Measurements from ENCODE around the gene FANCD2OS.
A peak's percentile ranks its signal among the peaks of the same experiment; 100 is the strongest.

Gene FANCD2OS

GRCh38 chr3:10119376-10119775, 11.3 kb upstream of the FANCD2OS start:
- Histone ChIP-seq H3K27me3 (ENCODE audit: insufficient read depth, poor library complexity, severe bottlenecking) (no peaks in the 10 kb centered on the region), H3K4me3 (replicated peaks; ENCODE audit: insufficient read depth, low read length) (no peak overlapping the region), H3K27ac (replicated peaks) (no peak overlapping the region)
- TF ChIP-seq SPI1 (IDR thresholded peaks at IDR 0.05; ENCODE audit: borderline replicate concordance, low read depth), result no peak
- no peak for TF ChIP-seq POLR2AphosphoS5 (IDR thresholded peaks at IDR 0.05; ENCODE audit: low read depth)
- TF ChIP-seq GABPA (IDR thresholded peaks at IDR 0.05; ENCODE audit: low read depth), result no peak
- TF ChIP-seq CTCF (IDR thresholded peaks at IDR 0.05; ENCODE audit: insufficient read depth, low read length), result no peak
- no peak for TF ChIP-seq REST (IDR thresholded peaks at IDR 0.05; ENCODE audit: insufficient replicate concordance, low read depth)
- no peak for DNase-seq (ENCODE audit: low read depth in 1 of 2, low spot score in 1 of 2)

- no peaks in the 10 kb centered on the region for H3K27me3 ChIP-seq (ENCODE audit: insufficient read depth, poor library complexity, severe bottlenecking)
- DNase-seq (ENCODE audit: low read depth in 1 of 2, low spot score in 1 of 2), result no peak
- H3K27ac ChIP-seq (replicated peaks), result no peak overlapping the region
- 0 out of 2 replicates have a peak overlapping the region, but pooled peaks have one; percentile 94 for H3K4me3 ChIP-seq (replicated peaks; ENCODE audit: insufficient read depth, low read length)
- no peak for TF ChIP-seq POLR2AphosphoS5 (IDR thresholded peaks at IDR 0.05; ENCODE audit: low read depth)
- no peak for TF ChIP-seq CTCF (IDR thresholded peaks at IDR 0.05; ENCODE audit: insufficient read depth, low read length)
- no peak for TF ChIP-seq GABPA (IDR thresholded peaks at IDR 0.05; ENCODE audit: low read depth)
- no peak for TF ChIP-seq SPI1 (IDR thresholded peaks at IDR 0.05; ENCODE audit: borderline replicate concordance, low read depth)
- no peak for TF ChIP-seq REST (IDR thresholded peaks at IDR 0.05; ENCODE audit: insufficient replicate concordance, low read depth)
Observed at GRCh38 chr3:10116928-10117327, 8.9 kb upstream of the FANCD2OS start.

GRCh38 chr3:10116138-10116460, 8.0 kb upstream of the FANCD2OS start:
- Histone ChIP-seq H3K4me3 (replicated peaks; ENCODE audit: insufficient read depth, low read length) (peak overlapping the region; percentile 94), H3K27ac (replicated peaks) (peak overlapping the region; percentile 81), H3K27me3 (ENCODE audit: insufficient read depth, poor library complexity, severe bottlenecking) (no peaks in the 10 kb centered on the region)
- DNase-seq (ENCODE audit: low read depth in 1 of 2, low spot score in 1 of 2), result peak; percentile 30 to 48
- no peak for TF ChIP-seq GABPA (IDR thresholded peaks at IDR 0.05; ENCODE audit: low read depth)
- no peak for TF ChIP-seq CTCF (IDR thresholded peaks at IDR 0.05; ENCODE audit: insufficient read depth, low read length)

- TF ChIP-seq SPI1 (IDR thresholded peaks at IDR 0.05; ENCODE audit: borderline replicate concordance, low read depth), result peak; percentile 81; the same call in 1 of the 2 replicates
- TF ChIP-seq POLR2AphosphoS5 (IDR thresholded peaks at IDR 0.05; ENCODE audit: low read depth), result peak; percentile 97
- TF ChIP-seq CTCF (IDR thresholded peaks at IDR 0.05; ENCODE audit: insufficient read depth, low read length), result no peak
- no peak for TF ChIP-seq GABPA (IDR thresholded peaks at IDR 0.05; ENCODE audit: low read depth)
- TF ChIP-seq REST (IDR thresholded peaks at IDR 0.05; ENCODE audit: insufficient replicate concordance, low read depth), result peak; percentile 63
- H3K27ac ChIP-seq (replicated peaks), result peak within 1 kb of the TSS; percentile 81
Observed at GRCh38 chr3:10115326-10116137, 7.5 kb upstream of the FANCD2OS start, which contains the start of gene BRK1. Gene BRK1 (plus strand): TSS chr3:10115675. CDS start chr3:10115702, 27 bp downstream.

More at GRCh38 chr3:10115326-10116137, 7.5 kb upstream of the FANCD2OS start, which contains the start of gene BRK1:
- H3K27me3 ChIP-seq (ENCODE audit: insufficient read depth, poor library complexity, severe bottlenecking), result no peaks in the 10 kb centered on the region
- DNase-seq (ENCODE audit: low read depth in 1 of 2, low spot score in 1 of 2), result peak; percentile 94 to 96
- peak within 1 kb of the TSS; percentile 94 for H3K4me3 ChIP-seq (replicated peaks; ENCODE audit: insufficient read depth, low read length)

Data from HL-60 (cell line).